ENCODE data around the gene BMP15.

DNA sequence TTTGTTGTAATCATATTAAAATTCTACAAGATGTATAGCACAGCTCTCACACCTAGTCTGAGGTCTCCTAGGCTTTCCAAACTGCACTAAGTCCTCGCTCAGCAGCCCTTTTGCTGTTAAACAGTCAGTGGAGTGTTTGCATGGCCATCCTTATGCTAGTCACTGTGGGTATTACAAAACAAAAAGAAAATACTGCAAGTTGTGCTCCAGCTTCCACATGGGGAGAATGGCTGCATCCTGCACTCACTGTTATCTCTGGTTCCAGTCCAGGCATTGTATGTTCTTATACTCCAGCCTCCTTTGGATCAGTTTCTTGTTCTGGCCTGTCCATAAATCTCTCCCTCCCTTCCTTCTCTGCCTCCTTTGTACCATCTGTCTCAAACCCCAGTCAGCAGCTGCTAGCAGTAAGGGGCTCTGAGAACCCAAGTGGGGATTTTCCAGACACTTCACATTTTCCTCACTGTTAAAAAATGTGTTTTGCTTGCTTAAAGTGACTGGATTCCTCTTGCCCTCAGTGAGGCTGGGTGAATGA, 38.5 kb upstream of the BMP15 start:
- TF ChIP-seq EP300 (IDR thresholded peaks at IDR 0.05; ENCODE audit: low read depth in 2 of 2, low read length in 2 of 2) (no peak), EP300 (CRISPR knock-in tag; IDR thresholded peaks at IDR 0.05; ENCODE audit: borderline replicate concordance) (no peak), TP53 (CRISPR knock-in tag; conservative IDR thresholded peaks at IDR 0.05) (no peak), CHD4 (IDR thresholded peaks at IDR 0.05; ENCODE audit: borderline replicate concordance, low read length) (no peak), POLR2A (IDR thresholded peaks at IDR 0.05; ENCODE audit: insufficient read depth in 1 of 2, low read depth in 2 of 2, low read length in 2 of 2) (no peak), POLR2AphosphoS5 (IDR thresholded peaks at IDR 0.05; ENCODE audit: low read depth, low read length) (no peak), HNRNPLL (IDR thresholded peaks at IDR 0.05; ENCODE audit: low read depth, low read length, poor library complexity, severe bottlenecking) (no peak), ZNF660 (CRISPR knock-in tag; IDR thresholded peaks at IDR 0.05; ENCODE audit: borderline replicate concordance, low read depth) (no peak)
- TF ChIP-seq, protein P1, sequence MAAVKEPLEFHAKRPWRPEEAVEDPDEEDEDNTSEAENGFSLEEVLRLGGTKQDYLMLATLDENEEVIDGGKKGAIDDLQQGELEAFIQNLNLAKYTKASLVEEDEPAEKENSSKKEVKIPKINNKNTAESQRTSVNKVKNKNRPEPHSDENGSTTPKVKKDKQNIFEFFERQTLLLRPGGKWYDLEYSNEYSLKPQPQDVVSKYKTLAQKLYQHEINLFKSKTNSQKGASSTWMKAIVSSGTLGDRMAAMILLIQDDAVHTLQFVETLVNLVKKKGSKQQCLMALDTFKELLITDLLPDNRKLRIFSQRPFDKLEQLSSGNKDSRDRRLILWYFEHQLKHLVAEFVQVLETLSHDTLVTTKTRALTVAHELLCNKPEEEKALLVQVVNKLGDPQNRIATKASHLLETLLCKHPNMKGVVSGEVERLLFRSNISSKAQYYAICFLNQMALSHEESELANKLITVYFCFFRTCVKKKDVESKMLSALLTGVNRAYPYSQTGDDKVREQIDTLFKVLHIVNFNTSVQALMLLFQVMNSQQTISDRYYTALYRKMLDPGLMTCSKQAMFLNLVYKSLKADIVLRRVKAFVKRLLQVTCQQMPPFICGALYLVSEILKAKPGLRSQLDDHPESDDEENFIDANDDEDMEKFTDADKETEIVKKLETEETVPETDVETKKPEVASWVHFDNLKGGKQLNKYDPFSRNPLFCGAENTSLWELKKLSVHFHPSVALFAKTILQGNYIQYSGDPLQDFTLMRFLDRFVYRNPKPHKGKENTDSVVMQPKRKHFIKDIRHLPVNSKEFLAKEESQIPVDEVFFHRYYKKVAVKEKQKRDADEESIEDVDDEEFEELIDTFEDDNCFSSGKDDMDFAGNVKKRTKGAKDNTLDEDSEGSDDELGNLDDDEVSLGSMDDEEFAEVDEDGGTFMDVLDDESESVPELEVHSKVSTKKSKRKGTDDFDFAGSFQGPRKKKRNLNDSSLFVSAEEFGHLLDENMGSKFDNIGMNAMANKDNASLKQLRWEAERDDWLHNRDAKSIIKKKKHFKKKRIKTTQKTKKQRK (IDR thresholded peaks at IDR 0.05; ENCODE audit: low read length), result no peak
- TF ChIP-seq, protein P2, sequence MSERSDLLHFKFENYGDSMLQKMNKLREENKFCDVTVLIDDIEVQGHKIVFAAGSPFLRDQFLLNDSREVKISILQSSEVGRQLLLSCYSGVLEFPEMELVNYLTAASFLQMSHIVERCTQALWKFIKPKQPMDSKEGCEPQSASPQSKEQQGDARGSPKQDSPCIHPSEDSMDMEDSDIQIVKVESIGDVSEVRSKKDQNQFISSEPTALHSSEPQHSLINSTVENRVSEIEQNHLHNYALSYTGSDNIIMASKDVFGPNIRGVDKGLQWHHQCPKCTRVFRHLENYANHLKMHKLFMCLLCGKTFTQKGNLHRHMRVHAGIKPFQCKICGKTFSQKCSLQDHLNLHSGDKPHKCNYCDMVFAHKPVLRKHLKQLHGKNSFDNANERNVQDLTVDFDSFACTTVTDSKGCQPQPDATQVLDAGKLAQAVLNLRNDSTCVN (CRISPR knock-in tag; IDR thresholded peaks at IDR 0.05; ENCODE audit: borderline replicate concordance), result no peak
- TF ChIP-seq, protein P3, sequence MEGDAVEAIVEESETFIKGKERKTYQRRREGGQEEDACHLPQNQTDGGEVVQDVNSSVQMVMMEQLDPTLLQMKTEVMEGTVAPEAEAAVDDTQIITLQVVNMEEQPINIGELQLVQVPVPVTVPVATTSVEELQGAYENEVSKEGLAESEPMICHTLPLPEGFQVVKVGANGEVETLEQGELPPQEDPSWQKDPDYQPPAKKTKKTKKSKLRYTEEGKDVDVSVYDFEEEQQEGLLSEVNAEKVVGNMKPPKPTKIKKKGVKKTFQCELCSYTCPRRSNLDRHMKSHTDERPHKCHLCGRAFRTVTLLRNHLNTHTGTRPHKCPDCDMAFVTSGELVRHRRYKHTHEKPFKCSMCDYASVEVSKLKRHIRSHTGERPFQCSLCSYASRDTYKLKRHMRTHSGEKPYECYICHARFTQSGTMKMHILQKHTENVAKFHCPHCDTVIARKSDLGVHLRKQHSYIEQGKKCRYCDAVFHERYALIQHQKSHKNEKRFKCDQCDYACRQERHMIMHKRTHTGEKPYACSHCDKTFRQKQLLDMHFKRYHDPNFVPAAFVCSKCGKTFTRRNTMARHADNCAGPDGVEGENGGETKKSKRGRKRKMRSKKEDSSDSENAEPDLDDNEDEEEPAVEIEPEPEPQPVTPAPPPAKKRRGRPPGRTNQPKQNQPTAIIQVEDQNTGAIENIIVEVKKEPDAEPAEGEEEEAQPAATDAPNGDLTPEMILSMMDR (CRISPR knock-in tag; IDR thresholded peaks at IDR 0.05), result no peak
- TF ChIP-seq, protein P4, sequence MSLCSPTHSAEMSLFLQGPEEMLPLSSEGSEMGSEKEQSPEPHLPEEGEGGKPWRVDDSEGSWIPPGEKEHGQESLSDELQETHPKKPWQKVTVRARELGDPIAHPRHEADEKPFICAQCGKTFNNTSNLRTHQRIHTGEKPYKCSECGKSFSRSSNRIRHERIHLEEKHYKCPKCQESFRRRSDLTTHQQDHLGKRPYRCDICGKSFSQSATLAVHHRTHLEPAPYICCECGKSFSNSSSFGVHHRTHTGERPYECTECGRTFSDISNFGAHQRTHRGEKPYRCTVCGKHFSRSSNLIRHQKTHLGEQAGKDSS (CRISPR knock-in tag; IDR thresholded peaks at IDR 0.05; ENCODE audit: borderline replicate concordance, low read depth), result no peak
- TF ChIP-seq, protein P5, sequence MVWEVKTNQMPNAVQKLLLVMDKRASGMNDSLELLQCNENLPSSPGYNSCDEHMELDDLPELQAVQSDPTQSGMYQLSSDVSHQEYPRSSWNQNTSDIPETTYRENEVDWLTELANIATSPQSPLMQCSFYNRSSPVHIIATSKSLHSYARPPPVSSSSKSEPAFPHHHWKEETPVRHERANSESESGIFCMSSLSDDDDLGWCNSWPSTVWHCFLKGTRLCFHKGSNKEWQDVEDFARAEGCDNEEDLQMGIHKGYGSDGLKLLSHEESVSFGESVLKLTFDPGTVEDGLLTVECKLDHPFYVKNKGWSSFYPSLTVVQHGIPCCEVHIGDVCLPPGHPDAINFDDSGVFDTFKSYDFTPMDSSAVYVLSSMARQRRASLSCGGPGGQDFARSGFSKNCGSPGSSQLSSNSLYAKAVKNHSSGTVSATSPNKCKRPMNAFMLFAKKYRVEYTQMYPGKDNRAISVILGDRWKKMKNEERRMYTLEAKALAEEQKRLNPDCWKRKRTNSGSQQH (CRISPR knock-in tag; IDR thresholded peaks at IDR 0.05; ENCODE audit: low read depth), result no peak
